ENCODE measurements around the gene ALG8. TPM values are rescaled to one million over a fixed set of nuclear protein-coding genes. Genes with fewer than 3 reads are reported as not detected.

ALG8 gene
- total RNA-seq, 6 experiments from 2014 or later = 22.0 to 38.0 (median 30.3) TPM

- ATAC-seq (no peak), DNase-seq (no peak)
- Histone ChIP-seq H3K9me3 (no peaks in the 10 kb centered on the region), H3K27ac (no peak overlapping the region), H3K27me3 (no peaks in the 10 kb centered on the region), H3K4me1 (peaks cover 0 to 29% (median 14%) of the 10 kb centered on the region in 4 donors), H3K36me3 (peaks cover 0 to 23% (median 4%) of the 10 kb centered on the region in 4 donors), H3K4me3 (no peak overlapping the region)
- 83% methylated on average over 4 of the region's 4 CpGs for WGBS (ENCODE audit: insufficient coverage, low coverage, low lambda C conversion rate, missing lambda C conversion rate)
- intact Hi-C loops (cut with DNase I) = no loop called here
- TF ChIP-seq POLR2A (IDR thresholded peaks at IDR 0.05) (no peak), CTCF (IDR thresholded peaks at IDR 0.05) (no peak)
Measured at GRCh38 chr11:78072455-78072854, 67.0 kb downstream of the ALG8 start.

GRCh38 chr11:78071717-78072116 lies 67.7 kb downstream of the ALG8 start:
- WGBS (ENCODE audit: insufficient coverage, low coverage, low lambda C conversion rate, missing lambda C conversion rate) = 74% methylated on average over 3 of the region's 3 CpGs

GRCh38 chr11:78070621-78071020 lies 68.8 kb downstream of the ALG8 start:
- Histone ChIP-seq H3K27ac (no peak overlapping the region), H3K27me3 (no peaks in the 10 kb centered on the region), H3K36me3 (peaks cover 0 to 26% (median 5%) of the 10 kb centered on the region in 4 donors), H3K4me1 (peaks cover 0 to 12% (median 6%) of the 10 kb centered on the region in 4 donors), H3K4me3 (no peak overlapping the region), H3K9me3 (no peaks in the 10 kb centered on the region)
- no peak for TF ChIP-seq POLR2A (IDR thresholded peaks at IDR 0.05)
- no peak for TF ChIP-seq CTCF (IDR thresholded peaks at IDR 0.05)
- 51% methylated on average over 2 of the region's 2 CpGs for WGBS (ENCODE audit: insufficient coverage, low coverage, low lambda C conversion rate, missing lambda C conversion rate)
- intact Hi-C loops (cut with DNase I) = no loop called here
- ATAC-seq = peak in 1 of 4 donors; percentile 14
- no peak for DNase-seq

More at GRCh38 chr11:78071717-78072116, 67.7 kb downstream of the ALG8 start:
- Histone ChIP-seq H3K4me1 (peaks cover 0 to 22% (median 10%) of the 10 kb centered on the region in 4 donors), H3K27ac (no peak overlapping the region), H3K27me3 (no peaks in the 10 kb centered on the region), H3K4me3 (no peak overlapping the region), H3K36me3 (peaks cover 0 to 26% (median 5%) of the 10 kb centered on the region in 4 donors), H3K9me3 (no peaks in the 10 kb centered on the region)
- intact Hi-C loops (cut with DNase I) = no loop called here
- DNase-seq = no peak
- TF ChIP-seq POLR2A (IDR thresholded peaks at IDR 0.05) (no peak), CTCF (IDR thresholded peaks at IDR 0.05) (no peak)
- ATAC-seq = no peak

- no peak overlapping the region for H3K27ac ChIP-seq
- 24% methylated on average over 2 of the region's 2 CpGs for WGBS (ENCODE audit: insufficient coverage, low coverage, low lambda C conversion rate, missing lambda C conversion rate)
- no peak overlapping the region for H3K4me3 ChIP-seq
- H3K27me3 ChIP-seq = no peaks in the 10 kb centered on the region
- TF ChIP-seq POLR2A (IDR thresholded peaks at IDR 0.05) (no peak), CTCF (IDR thresholded peaks at IDR 0.05) (no peak)
- peak in 1 of 3 donors; percentile 67 for DNase-seq
- ATAC-seq = peak; percentile 30 to 70 (median 43)
- intact Hi-C loops (cut with DNase I) = no loop called here
- H3K4me1 ChIP-seq = peaks cover 0 to under 1% (median 0%) of the 10 kb centered on the region in 4 donors
- no peaks in the 10 kb centered on the region for H3K9me3 ChIP-seq
- peaks cover 0 to 26% (median 5%) of the 10 kb centered on the region in 4 donors for H3K36me3 ChIP-seq
Measured at GRCh38 chr11:78069465-78069864, 70.0 kb downstream of the ALG8 start.

Data from right lobe of liver (tissue), 6 donors.